H9 (cell line): ENCODE results near the gene KIRREL3. TPM values are rescaled to one million over a fixed set of nuclear protein-coding genes. Genes with fewer than 3 reads are reported as not detected.

Experiments
- DNase-seq: peaks from one replicate; pipeline ENCODE4 v3.0.0-alpha.2; 2017
- H2AFZ ChIP-seq: one replicate; pipeline ENCODE4 v1.6.1; 2013; ENCODE audit warnings: mild to moderate bottlenecking, low read length, control low read depth, moderate library complexity
- H2AK5ac ChIP-seq: 2 replicates; pipeline ENCODE4 v1.6.1; 2013; ENCODE audit warnings: low read length, control low read depth, mixed read lengths; ENCODE audit not compliant: insufficient read length
- H2BK120ac ChIP-seq: one replicate; pipeline ENCODE4 v1.6.1; 2013; ENCODE audit warnings: low read depth, mild to moderate bottlenecking, low read length, control low read depth, inconsistent platforms; ENCODE audit not compliant: poor library complexity, severe bottlenecking
- H2BK12ac ChIP-seq: 2 replicates; pipeline ENCODE4 v1.6.1; 2013; ENCODE audit warnings: low read length, control low read depth, mixed read lengths, low read depth; ENCODE audit not compliant: insufficient read length
- H2BK15ac ChIP-seq: 2 replicates; pipeline ENCODE4 v1.6.1; 2013; ENCODE audit warnings: low read depth, low read length, control low read depth
- H2BK20ac ChIP-seq: one replicate; pipeline ENCODE4 v1.6.1; 2013; ENCODE audit warnings: low read depth, mild to moderate bottlenecking, low read length, control low read depth, inconsistent platforms; ENCODE audit not compliant: poor library complexity, severe bottlenecking
- H2BK5ac ChIP-seq: 2 replicates; pipeline ENCODE4 v1.6.1; 2013; ENCODE audit warnings: low read length, control low read depth, mixed read lengths; ENCODE audit not compliant: insufficient read length
- H3K14ac ChIP-seq: 2 replicates; pipeline ENCODE4 v1.6.1; 2013; ENCODE audit warnings: low read length, control low read depth; ENCODE audit not compliant: insufficient read depth
- H3K18ac ChIP-seq: 2 replicates; pipeline ENCODE4 v1.6.1; 2013; ENCODE audit warnings: low read depth, mild to moderate bottlenecking, mixed read lengths, low read length, control low read depth; ENCODE audit not compliant: insufficient read length
- H3K23ac ChIP-seq: 2 replicates; pipeline ENCODE4 v1.6.1; 2013; ENCODE audit warnings: low read length, control low read depth, mixed read lengths, low read depth; ENCODE audit not compliant: insufficient read length
- H3K23me2 ChIP-seq: 2 replicates; pipeline ENCODE4 v1.6.1; 2013; ENCODE audit warnings: low read depth, mild to moderate bottlenecking, mixed read lengths, low read length, control low read depth; ENCODE audit not compliant: insufficient read length, poor library complexity, severe bottlenecking
- H3K27ac ChIP-seq: 2 replicates; pipeline ENCODE4 v1.5.1; 2013; ENCODE audit warnings: low read length, control low read depth, mixed read lengths, low read depth; ENCODE audit not compliant: insufficient read length
- H3K27me3 ChIP-seq: 2 replicates; pipeline ENCODE4 v1.6.1; 2013; ENCODE audit warnings: low read length, control low read depth, inconsistent platforms; ENCODE audit not compliant: insufficient read depth
- H3K4ac ChIP-seq: 2 replicates; pipeline ENCODE4 v1.6.1; 2013; ENCODE audit warnings: low read depth, mild to moderate bottlenecking, control low read depth, inconsistent platforms, low read length, moderate library complexity
- H3K4me1 ChIP-seq: 2 replicates; pipeline ENCODE4 v1.6.1; 2013; ENCODE audit warnings: low read length, control low read depth, inconsistent platforms; ENCODE audit not compliant: insufficient read depth
- H3K4me2 ChIP-seq: 2 replicates; pipeline ENCODE4 v1.6.1; 2013; ENCODE audit warnings: low read length, control low read depth, mixed read lengths; ENCODE audit not compliant: insufficient read length, insufficient read depth
- H3K56ac ChIP-seq: 2 replicates; pipeline ENCODE4 v1.6.1; 2013; ENCODE audit warnings: low read depth, mild to moderate bottlenecking, mixed read lengths, low read length, control low read depth; ENCODE audit not compliant: insufficient read length
- H3K79me1 ChIP-seq: 2 replicates; pipeline ENCODE4 v1.6.1; 2013; ENCODE audit warnings: low read depth, mild to moderate bottlenecking, moderate library complexity, low read length, control low read depth, inconsistent platforms; ENCODE audit not compliant: insufficient read depth, poor library complexity, severe bottlenecking
- H3K79me2 ChIP-seq: 2 replicates; pipeline ENCODE4 v1.6.1; 2013; ENCODE audit warnings: low read length, control low read depth, inconsistent platforms; ENCODE audit not compliant: insufficient read depth
- H3K9ac ChIP-seq: 2 replicates; pipeline ENCODE4 v1.6.1; 2013; ENCODE audit warnings: low read length, control low read depth, mixed read lengths; ENCODE audit not compliant: insufficient read length; ENCODE audit errors: extremely low read depth
- H3K9me3 ChIP-seq: one replicate; pipeline ENCODE4 v1.6.1; 2013; ENCODE audit warnings: low read depth, low read length, inconsistent platforms; ENCODE audit not compliant: control insufficient read depth
- H3T11ph ChIP-seq: one replicate; pipeline ENCODE4 v1.6.1; 2013; ENCODE audit warnings: mild to moderate bottlenecking, low read length, control low read depth, inconsistent platforms
- H4K20me1 ChIP-seq: one replicate; pipeline ENCODE4 v1.6.1; 2013; ENCODE audit not compliant: control insufficient read depth, insufficient read length, insufficient read depth
- H4K5ac ChIP-seq: 2 replicates; pipeline ENCODE4 v1.6.1; 2013; ENCODE audit warnings: low read depth, mild to moderate bottlenecking, mixed read lengths, low read length, control low read depth; ENCODE audit not compliant: insufficient read length
- H4K8ac ChIP-seq: replicated peaks from 2 replicates; pipeline ENCODE4 v1.6.1; 2013; ENCODE audit warnings: low read length, control low read depth, mixed read lengths, low read depth; ENCODE audit not compliant: insufficient read length
- H4K91ac ChIP-seq: 2 replicates; pipeline ENCODE4 v1.6.1; 2013; ENCODE audit warnings: low read depth, mild to moderate bottlenecking, moderate library complexity, mixed read lengths, low read length, control low read depth; ENCODE audit not compliant: insufficient read length
- H3K27ac Mint-ChIP-seq, 3 experiments: 2 replicates in 2 of 3; 3 replicates in 1 of 3; pipeline ENCODE4 v1.8.0; 2020 to 2021; ENCODE audit warnings: mixed read lengths in 3 of 3, mild to moderate bottlenecking in 1 of 3, moderate library complexity in 1 of 3
- H3K27me3 Mint-ChIP-seq: 2 replicates; pipeline ENCODE4 v1.8.0; 2021; ENCODE audit warnings: low read depth, mild to moderate bottlenecking, moderate library complexity, mixed read lengths
- H3K36me3 Mint-ChIP-seq, 3 experiments: 2 replicates in 2 of 3; 3 replicates in 1 of 3; pipeline ENCODE4 v1.8.0; 2020 to 2021; ENCODE audit warnings: low read depth in 3 of 3, mixed read lengths in 3 of 3; ENCODE audit not compliant: insufficient read depth in 1 of 3
- H3K4me1 Mint-ChIP-seq, 2 experiments: 2 replicates each; pipeline ENCODE4 v1.8.0; 2020; ENCODE audit warnings: mixed read lengths in 2 of 2
- H3K4me3 Mint-ChIP-seq, 2 experiments: 2 replicates in 1 of 2; 3 replicates in 1 of 2; pipeline ENCODE4 v1.8.0; 2020 to 2021; ENCODE audit warnings: mild to moderate bottlenecking in 2 of 2, mixed read lengths in 2 of 2, moderate library complexity in 1 of 2
- H3K9me3 Mint-ChIP-seq, 2 experiments: 2 replicates in 1 of 2; 3 replicates in 1 of 2; pipeline ENCODE4 v1.8.0; 2020; ENCODE audit warnings: mild to moderate bottlenecking in 2 of 2, mixed read lengths in 2 of 2, moderate library complexity in 1 of 2
- CTCF ChIP-seq: fragments of 200-600 bp; sonication (generic); conservative IDR thresholded peaks from 3 replicates; pipeline ENCODE4 v1.8.0; 2021; ENCODE audit warnings: antibody characterized with exemption, mild to moderate bottlenecking
- WGBS: extraction: QIAGEN DNeasy Blood & Tissue Kit; methylation state at CpG from one replicate; pipeline ENCODE4 v1.1.7; 2013; ENCODE audit warnings: missing lambda C conversion rate, low lambda C conversion rate, mixed read lengths; ENCODE audit not compliant: insufficient read length; ENCODE audit errors: extremely low coverage; 5-methylcytosine and 5-hydroxymethylcytosine counted together
- total RNA-seq: library from RNA; stranded (reverse); gene quantifications from 2 replicates; pipeline ENCODE4 v1.2.1, GENCODE V29; 2021

The KIRREL3 gene
- total RNA-seq, 1 experiment from 2014 or later: 0.17 TPM

GRCh38 chr11:126722006-126722736, 278.4 kb downstream of the KIRREL3 start:
- Histone ChIP-seq H4K8ac (no peak overlapping the region), H2BK20ac (no peak overlapping the region), H3K4me1 (no peaks in the 10 kb centered on the region), H3K56ac (no peak overlapping the region), H3K23ac (no peak overlapping the region), H3K9me3 (no peaks in the 10 kb centered on the region), H3K9ac (no peak overlapping the region), H3K27ac (no peak overlapping the region), H4K91ac (no peak overlapping the region), H3K27me3 (no peaks in the 10 kb centered on the region), H3K79me2 (no peaks in the 10 kb centered on the region), H3K4ac (no peak overlapping the region), H2AK5ac (no peak overlapping the region), H4K5ac (no peak overlapping the region), H3K79me1 (no peaks in the 10 kb centered on the region), H3K4me2 (no peak overlapping the region), H2BK5ac (no peak overlapping the region), H4K20me1 (no peaks in the 10 kb centered on the region), H3K23me2 (no peaks in the 10 kb centered on the region), H2AFZ (no peak overlapping the region), H3K14ac (no peak overlapping the region), H3K18ac (no peak overlapping the region), H2BK15ac (no peak overlapping the region), H2BK12ac (no peak overlapping the region), H3T11ph (no peak overlapping the region), H2BK120ac (no peak overlapping the region)
- no peak for DNase-seq
- Mint-ChIP-seq H3K36me3 (no peaks in the 10 kb centered on the region), H3K4me1 (no peaks in the 10 kb centered on the region), H3K4me3 (no peak overlapping the region; a peak in 1 of 5 replicates), H3K9me3 (no peaks in the 10 kb centered on the region), H3K27ac (no peak overlapping the region), H3K27me3 (peaks cover 11% of the 10 kb centered on the region)
- no CpG with 5 or more reads among the region's 1 CpG for WGBS
- no peak for TF ChIP-seq CTCF
